H1 (cell line): ENCODE data around the gene IL31. TPM values are rescaled to one million over a fixed set of nuclear protein-coding genes. Genes with fewer than 3 reads are reported as not detected.

ENCODE experiments used
- CTCF ChIA-PET: fragments of 300-600 bp; sonication (Branson Sonifier 250); formaldehyde crosslinking; loops from one replicate; lab custom pipeline; 2021; ENCODE audit not compliant: partially characterized antibody; lab: Charles Lee
- POLR2A ChIA-PET: fragments of 300-600 bp; sonication (Branson Sonifier 250); formaldehyde crosslinking; loops from one replicate; lab custom pipeline; 2021; ENCODE audit warnings: inconsistent platforms; ENCODE audit not compliant: partially characterized antibody; lab: Charles Lee
- DNase-seq, 2 experiments: peaks; one replicate each; pipeline versions ENCODE4 v3.0.0 to v3.0.0-alpha.2; 2010 to 2022; ENCODE audit warnings: low spot score in 2 of 2, low read depth in 1 of 2, mixed read lengths in 1 of 2
- FAIRE-seq: peaks from 2 replicates; lab custom pipeline; 2011; peaks lifted over from hg19 to GRCh38; lab: Jason Lieb, UNC
- H2AFZ ChIP-seq: 2 replicates; pipeline ENCODE4 v1.8.1; 2012; ENCODE audit warnings: low read length, inconsistent platforms
- H2AK5ac ChIP-seq: 2 replicates; pipeline ENCODE4 v1.6.1; 2013; ENCODE audit warnings: low read depth, low read length
- H2BK120ac ChIP-seq: replicated peaks from 2 replicates; pipeline ENCODE3; 2013; ENCODE audit warnings: low read depth, low read length, inconsistent platforms
- H2BK12ac ChIP-seq: 2 replicates; pipeline ENCODE4 v1.6.1; 2013; ENCODE audit warnings: low read depth, low read length
- H2BK15ac ChIP-seq: 2 replicates; pipeline ENCODE4 v1.6.1; 2013; ENCODE audit warnings: low read length
- H2BK20ac ChIP-seq: 2 replicates; pipeline ENCODE4 v1.6.1; 2013; ENCODE audit warnings: low read length
- H2BK5ac ChIP-seq: 2 replicates; pipeline ENCODE4 v1.6.1; 2013; ENCODE audit warnings: low read depth, low read length
- H3K14ac ChIP-seq: 2 replicates; pipeline ENCODE4 v1.6.1; 2013; ENCODE audit warnings: inconsistent platforms; ENCODE audit not compliant: insufficient read length
- H3K18ac ChIP-seq: 2 replicates; pipeline ENCODE4 v1.6.1; 2013; ENCODE audit warnings: low read length; ENCODE audit errors: extremely low read depth
- H3K23ac ChIP-seq: 2 replicates; pipeline ENCODE4 v1.6.1; 2013; ENCODE audit warnings: inconsistent platforms; ENCODE audit not compliant: insufficient read length
- H3K23me2 ChIP-seq: 2 replicates; pipeline ENCODE4 v1.6.1; 2013; ENCODE audit warnings: low read depth, low read length
- H3K27ac ChIP-seq: 2 replicates; pipeline ENCODE4 v1.6.1; 2011; ENCODE audit warnings: low read depth, low read length, inconsistent platforms
- H3K27me3 ChIP-seq, 4 experiments: replicated peaks in 1 of 4; 1 replicate in 1 of 4; 2 replicates in 3 of 4; pipeline versions ENCODE4 v1.6.1 to v1.8.1; 2011 to 2013; ENCODE audit warnings: low read length in 3 of 4, mild to moderate bottlenecking in 3 of 4, inconsistent platforms in 2 of 4, mixed read lengths in 2 of 4, moderate library complexity in 1 of 4; ENCODE audit not compliant: control insufficient read depth in 3 of 4, insufficient read depth in 3 of 4; ENCODE audit errors: extremely low read depth in 1 of 4
- H3K36me3 ChIP-seq, 4 experiments: 2 replicates each; pipeline versions ENCODE4 v1.6.1 to v1.8.1; 2011 to 2013; ENCODE audit warnings: mild to moderate bottlenecking in 4 of 4, low read length in 3 of 4, moderate library complexity in 2 of 4, control low read depth in 1 of 4, inconsistent platforms in 1 of 4; ENCODE audit not compliant: insufficient read depth in 4 of 4, control insufficient read depth in 2 of 4
- H3K4ac ChIP-seq: replicated peaks from 2 replicates; pipeline ENCODE3; 2013; ENCODE audit warnings: low read length, low read depth, mixed read lengths, inconsistent platforms; ENCODE audit not compliant: insufficient read length
- H3K4me1 ChIP-seq, 4 experiments: replicated peaks in 1 of 4; 1 replicate in 1 of 4; 2 replicates in 3 of 4; pipeline versions ENCODE4 v1.6.1 to v1.8.1; 2011 to 2013; ENCODE audit warnings: low read length in 3 of 4, inconsistent platforms in 2 of 4, mixed read lengths in 1 of 4; ENCODE audit not compliant: insufficient read depth in 4 of 4, control insufficient read depth in 3 of 4
- H3K4me2 ChIP-seq, 2 experiments: 2 replicates each; pipeline versions ENCODE4 v1.6.1 to v1.8.1; 2011 to 2013; ENCODE audit warnings: low read depth in 2 of 2, low read length in 2 of 2, control low read depth in 1 of 2, inconsistent platforms in 1 of 2, mild to moderate bottlenecking in 1 of 2; ENCODE audit not compliant: insufficient read depth in 1 of 2
- H3K4me3 ChIP-seq, 4 experiments: fragments of 200-600, 300-600 bp in 1 of 4; sonication (generic), shearing (Covaris generic), sonication (Bioruptor Twin) in 1 of 4; 2 replicates each; pipeline versions ENCODE4 v1.5.1 to v1.8.1; 2011 to 2016; ENCODE audit warnings: low read length in 4 of 4, low read depth in 3 of 4, control low read depth in 2 of 4, inconsistent platforms in 2 of 4, mild to moderate bottlenecking in 2 of 4, mixed read lengths in 1 of 4, moderate library complexity in 1 of 4; ENCODE audit not compliant: insufficient read depth in 2 of 4; ENCODE audit errors: extremely low read depth in 1 of 4
- H3K56ac ChIP-seq: replicated peaks from 2 replicates; pipeline ENCODE3; 2013; ENCODE audit warnings: low read depth, mild to moderate bottlenecking, mixed read lengths, low read length, inconsistent platforms; ENCODE audit not compliant: insufficient read length
- H3K79me1 ChIP-seq: 2 replicates; pipeline ENCODE4 v1.6.1; 2013; ENCODE audit warnings: low read depth, low read length, control low read depth
- H3K79me2 ChIP-seq, 2 experiments: 2 replicates each; pipeline versions ENCODE4 v1.6.1 to v1.8.1; 2012 to 2013; ENCODE audit warnings: low read length in 2 of 2, mild to moderate bottlenecking in 2 of 2, inconsistent platforms in 1 of 2; ENCODE audit not compliant: insufficient read depth in 2 of 2, control insufficient read depth in 1 of 2
- H3K9ac ChIP-seq, 4 experiments: replicated peaks in 1 of 4; 1 replicate in 1 of 4; 2 replicates in 3 of 4; pipeline versions ENCODE4 v1.6.1 to v1.8.1; 2011 to 2013; ENCODE audit warnings: low read depth in 3 of 4, low read length in 3 of 4, control low read depth in 2 of 4, mild to moderate bottlenecking in 2 of 4, moderate library complexity in 2 of 4, inconsistent platforms in 1 of 4; ENCODE audit errors: extremely low read depth in 1 of 4
- H3K9me3 ChIP-seq, 2 experiments: 2 replicates each; pipeline versions ENCODE4 v1.6.1 to v1.8.1; 2012 to 2013; ENCODE audit warnings: mild to moderate bottlenecking in 2 of 2, moderate library complexity in 2 of 2, control low read depth in 1 of 2, inconsistent platforms in 1 of 2, low read depth in 1 of 2, low read length in 1 of 2, mixed read lengths in 1 of 2; ENCODE audit not compliant: insufficient read depth in 2 of 2
- H4K20me1 ChIP-seq, 2 experiments: replicated peaks in 1 of 2; 2 replicates each; pipeline versions ENCODE3 to v1.8.1; 2011 to 2013; ENCODE audit warnings: inconsistent platforms in 2 of 2, low read length in 2 of 2, mild to moderate bottlenecking in 1 of 2; ENCODE audit not compliant: insufficient read depth in 2 of 2, control insufficient read depth in 1 of 2
- H4K5ac ChIP-seq: 2 replicates; pipeline ENCODE4 v1.6.1; 2013; ENCODE audit warnings: low read length, low read depth, mixed read lengths, inconsistent platforms; ENCODE audit not compliant: insufficient read length
- H4K8ac ChIP-seq: 2 replicates; pipeline ENCODE4 v1.8.0; 2013; ENCODE audit warnings: mild to moderate bottlenecking, moderate library complexity, low read length, inconsistent platforms; ENCODE audit not compliant: insufficient read depth; ENCODE audit errors: extremely low read depth
- H4K91ac ChIP-seq: replicated peaks from 2 replicates; pipeline ENCODE3; 2013; ENCODE audit warnings: low read length, mixed read lengths, inconsistent platforms; ENCODE audit not compliant: insufficient read length
- GTF2F1 ChIP-seq: IDR thresholded peaks from 2 replicates; pipeline ENCODE4 v1.6.1; 2012; ENCODE audit warnings: low read depth, low read length, improper control_type of control experiment, borderline replicate concordance
- POLR2AphosphoS5 ChIP-seq: IDR thresholded peaks from 2 replicates; pipeline ENCODE4 v1.6.1; 2011; ENCODE audit warnings: low read depth, low read length
- SIN3A ChIP-seq, 2 experiments: IDR thresholded peaks in 1 of 2; conservative IDR thresholded peaks in 1 of 2; 2 replicates each; pipeline ENCODE4 v1.6.1; 2011 to 2012; ENCODE audit warnings: low read length in 2 of 2, improper control_type of control experiment in 1 of 2, low read depth in 1 of 2, mild to moderate bottlenecking in 1 of 2
- WGBS, 2 experiments: shearing (Covaris generic) in 1 of 2; methylation state at CpG; one replicate each; pipeline versions ENCODE4 v1.1.6 to v1.1.7; 2013 to 2015; ENCODE audit warnings: low lambda C conversion rate in 2 of 2, mixed read lengths in 2 of 2, inconsistent platforms in 1 of 2, low coverage in 1 of 2, missing lambda C conversion rate in 1 of 2; ENCODE audit not compliant: insufficient replicate concordance in 2 of 2, insufficient coverage in 1 of 2, insufficient read length in 1 of 2; ENCODE audit errors: extremely low coverage in 1 of 2, missing lambda C conversion rate in 1 of 2; 5-methylcytosine and 5-hydroxymethylcytosine counted together
- polyA plus RNA-seq, 7 experiments: library from polyadenylated mRNA; depleted of rRNA in 3 of 7; stranded (reverse) in 5 of 7; unstranded in 2 of 7; fragments of >200 nt in 5 of 7; fragments of 200-250 nt in 2 of 7; gene quantifications; 1 replicate in 5 of 7; 2 replicates in 1 of 7; 4 replicates in 1 of 7; pipeline versions ENCODE4 v1.2.1 to v1.2.3, GENCODE V29; 2011 to 2013; ENCODE audit warnings: missing spikeins in 2 of 7, mixed read lengths in 2 of 7
- total RNA-seq: library from RNA; stranded (reverse); fragmentation: NEBNext Ultra II Directional; extraction: Animal tissue kit (Norgen Biotek cat#: 25700); gene quantifications from 2 replicates; pipeline ENCODE4 v1.2.1, GENCODE V29; 2021

IL31 gene
- total and polyA plus RNA-seq, 2 of the 8 experiments (the other 6 are each of a cell fraction or from before 2014, with no cell fraction given) = not detected

DNA sequence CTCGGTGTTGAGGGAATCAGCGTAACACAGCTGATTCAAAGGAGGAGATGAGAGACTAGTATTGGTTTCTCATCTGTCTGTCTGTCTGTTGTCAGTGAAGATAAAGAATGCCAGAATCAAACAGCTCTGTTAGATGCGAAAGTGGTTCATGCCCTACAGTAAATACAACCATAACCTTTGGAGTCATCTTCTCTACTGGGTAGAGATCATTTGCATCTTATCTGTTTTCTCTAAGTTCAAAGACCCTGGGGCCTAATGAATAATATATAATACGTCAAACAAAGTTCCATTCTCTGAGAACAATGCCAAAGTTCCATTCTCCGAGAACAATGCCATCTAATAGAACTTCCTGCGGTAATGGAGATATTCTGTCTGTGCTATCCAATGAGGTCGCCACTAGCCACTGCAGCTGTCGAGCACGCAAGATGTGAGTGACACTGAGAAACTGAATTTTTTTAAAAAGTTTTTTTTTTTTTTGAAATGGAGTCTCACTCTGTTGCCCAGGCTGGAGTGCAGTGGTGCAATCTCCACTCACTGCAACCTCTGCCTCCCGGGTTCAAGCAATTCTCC is 6.6 kb downstream of the IL31 start:
- WGBS, 2 experiments = 91% methylated on average over 10 of the region's 10 CpGs; no CpG with 5 or more reads in 1 of the 2 experiments
- Histone ChIP-seq H3K27me3 (no peaks in the 10 kb centered on the region; a peak in 1 of 7 replicates), H3K23ac (no peak overlapping the region), H3K4me2 (no peak overlapping the region), H3K27ac (no peak overlapping the region), H2BK120ac (no peak overlapping the region), H3K4ac (no peak overlapping the region), H2BK12ac (no peak overlapping the region), H2AK5ac (no peak overlapping the region), H3K14ac (no peak overlapping the region), H3K56ac (no peak overlapping the region), H4K8ac (no peak overlapping the region), H2AFZ (no peak overlapping the region), H3K36me3 (no peaks in the 10 kb centered on the region), H2BK5ac (no peak overlapping the region), H3K79me2 (no peaks in the 10 kb centered on the region), H3K23me2 (no peaks in the 10 kb centered on the region), H2BK15ac (no peak overlapping the region), H3K4me1 (no peaks in the 10 kb centered on the region; a peak in 1 of 7 replicates), H4K5ac (no peak overlapping the region), H3K9me3 (no peaks in the 10 kb centered on the region), H3K9ac (no peak overlapping the region), H3K4me3 (no peak overlapping the region), H4K20me1 (no peaks in the 10 kb centered on the region), H3K79me1 (no peaks in the 10 kb centered on the region), H3K18ac (no peak overlapping the region), H2BK20ac (no peak overlapping the region), H4K91ac (no peak overlapping the region)
- no peak for DNase-seq
- TF ChIP-seq POLR2AphosphoS5 (no peak), SIN3A (conservative IDR thresholded peaks at IDR 0.05 in 1 of 2, IDR thresholded peaks at IDR 0.05 in 1 of 2; ENCODE audit: low read depth in 1 of 2, low read length in 2 of 2) (no peak), GTF2F1 (no peak)
- ChIA-PET POLR2A (no interaction called here), CTCF (interaction anchor here (0.6 to 2.5 kb wide), 8 partner anchors 12 to 90 kb away, joined by 3 to 7 read pairs (median 3); no protein-coding TSS in a partner anchor)
- FAIRE-seq = no peak
